DND-41 (cell line): ENCODE data around the gene REN.

Experiments
- ATAC-seq: fragments of 200-7000 bp; cut with Tn5 transposase; 3 replicates; pipeline ENCODE4 v1.9.1; 2021; ENCODE audit warnings: low read depth; ENCODE audit not compliant: insufficient read depth
- DNase-seq: peaks from one replicate; pipeline ENCODE4 v3.0.0-alpha.2; 2020
- H2AFZ ChIP-seq: 2 replicates; pipeline ENCODE4 v1.6.0; 2012; ENCODE audit warnings: low read depth, low read length
- H3K27ac ChIP-seq: 2 replicates; pipeline ENCODE4 v1.5.1; 2012; ENCODE audit warnings: low read length, inconsistent platforms
- H3K27me3 ChIP-seq: fragments of 200-600 bp; sonication (generic); 2 replicates; pipeline ENCODE4 v1.6.0; 2012; ENCODE audit warnings: low read length, mild to moderate bottlenecking, inconsistent platforms; ENCODE audit not compliant: insufficient read depth, poor library complexity
- H3K36me3 ChIP-seq: 2 replicates; pipeline ENCODE4 v1.5.1; 2012; ENCODE audit warnings: low read length, inconsistent platforms; ENCODE audit not compliant: insufficient read depth
- H3K4me1 ChIP-seq: 2 replicates; pipeline ENCODE4 v1.5.1; 2012; ENCODE audit warnings: mild to moderate bottlenecking, low read length; ENCODE audit not compliant: insufficient read depth
- H3K4me2 ChIP-seq: 2 replicates; pipeline ENCODE4 v1.6.0; 2012; ENCODE audit warnings: mild to moderate bottlenecking, moderate library complexity, low read length, inconsistent platforms; ENCODE audit not compliant: insufficient read depth
- H3K4me3 ChIP-seq, 2 experiments: fragments of 200-600 bp in 1 of 2; shearing (Covaris generic) in 1 of 2; 2 replicates each; pipeline ENCODE4 v1.5.1; 2012 to 2016; ENCODE audit warnings: inconsistent platforms in 2 of 2, low read length in 2 of 2, mild to moderate bottlenecking in 2 of 2, low read depth in 1 of 2, moderate library complexity in 1 of 2
- H3K79me2 ChIP-seq: 2 replicates; pipeline ENCODE4 v1.6.0; 2012; ENCODE audit warnings: low read length, inconsistent platforms; ENCODE audit not compliant: insufficient read depth
- H3K9ac ChIP-seq: 2 replicates; pipeline ENCODE4 v1.6.0; 2012; ENCODE audit warnings: low read depth, mild to moderate bottlenecking, inconsistent platforms, low read length, moderate library complexity
- H3K9me3 ChIP-seq: 2 replicates; pipeline ENCODE4 v1.5.1; 2012; ENCODE audit warnings: low read length, moderate library complexity, mild to moderate bottlenecking, inconsistent platforms; ENCODE audit not compliant: insufficient read depth, severe bottlenecking
- H4K20me1 ChIP-seq: 2 replicates; pipeline ENCODE4 v1.6.0; 2012; ENCODE audit warnings: low read length; ENCODE audit not compliant: insufficient read depth
- CTCF ChIP-seq: IDR thresholded peaks from 2 replicates; pipeline ENCODE4 v1.5.1; 2012; ENCODE audit warnings: borderline replicate concordance, low read length, moderate library complexity, mild to moderate bottlenecking; ENCODE audit not compliant: poor library complexity, severe bottlenecking; ENCODE audit errors: extremely low read depth
- EZH2 ChIP-seq: IDR thresholded peaks from 3 replicates; pipeline ENCODE4 v1.6.1; 2012; ENCODE audit warnings: borderline replicate concordance, low read depth, mild to moderate bottlenecking, moderate library complexity, low read length, inconsistent platforms; ENCODE audit not compliant: severe bottlenecking

The REN gene

GRCh38 chr1:204166219-204166618, at the start of gene REN:
REN (minus strand) TSS chr1:204166337; CDS start chr1:204166293, 44 bp downstream.
- no peak within 1 kb of the TSS for H3K4me3 ChIP-seq
- H3K27ac ChIP-seq: no peak within 1 kb of the TSS
- no peak for TF ChIP-seq CTCF
- TF ChIP-seq EZH2: no peak
- H3K79me2 ChIP-seq: no peaks in the 10 kb centered on the region
- no peak within 1 kb of the TSS for H2AFZ ChIP-seq
- no peaks in the 10 kb centered on the region for H3K27me3 ChIP-seq
- ATAC-seq (no peak), DNase-seq (no peak)
- H3K9ac ChIP-seq: no peak within 1 kb of the TSS
- no peaks in the 10 kb centered on the region for H3K36me3 ChIP-seq
- no peaks in the 10 kb centered on the region for H3K4me1 ChIP-seq
- H4K20me1 ChIP-seq: no peaks in the 10 kb centered on the region
- H3K4me2 ChIP-seq: no peak within 1 kb of the TSS
- H3K9me3 ChIP-seq: peaks cover 28% of the 10 kb centered on the region

DNA sequence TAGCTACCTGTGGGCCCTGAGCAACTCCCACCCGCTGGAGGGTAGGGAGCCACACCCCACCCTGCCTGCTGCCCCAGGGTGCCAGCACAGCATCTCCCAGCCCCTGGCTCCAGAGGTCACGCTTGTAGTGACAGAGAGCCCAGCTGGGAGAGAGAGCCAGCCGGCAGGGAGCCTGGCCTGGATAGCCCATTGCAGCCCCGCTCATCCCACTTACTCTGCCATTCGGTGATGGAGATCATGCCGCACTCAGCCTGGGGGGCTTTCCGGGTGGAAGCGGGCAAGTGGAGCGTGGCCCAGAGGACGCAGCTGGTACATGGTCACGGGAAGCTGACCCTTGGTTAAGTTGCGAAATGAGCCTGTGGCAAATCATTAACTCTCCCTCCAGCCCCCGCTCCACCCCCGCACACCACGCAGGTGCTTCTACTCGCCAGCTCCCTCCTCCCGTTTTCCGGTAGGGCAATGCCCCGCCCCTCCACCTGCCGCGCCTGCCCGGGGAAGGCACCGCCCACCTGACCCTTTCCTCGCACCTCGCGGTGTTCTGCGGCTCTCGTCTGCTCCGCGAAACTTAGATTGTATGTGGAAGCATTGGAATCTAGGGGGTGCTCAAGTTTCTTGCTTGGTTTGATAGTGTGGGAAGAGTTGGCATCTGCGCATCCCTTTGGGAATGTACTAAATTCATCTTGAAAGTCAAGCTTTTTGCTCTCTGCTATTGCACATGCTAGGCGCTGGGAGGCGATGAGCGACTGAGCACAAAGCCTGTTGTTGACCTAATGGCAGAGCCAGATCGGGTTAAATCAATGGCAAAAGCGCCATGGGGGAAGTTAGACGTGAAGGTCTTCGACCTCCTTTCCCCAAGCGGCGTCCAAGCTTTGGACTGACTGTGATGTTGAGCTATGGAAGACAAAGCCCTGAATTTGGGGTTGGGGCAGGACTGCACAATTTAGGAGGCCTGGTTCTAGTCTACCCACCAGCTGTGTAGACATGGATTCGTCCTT, 47.8 kb upstream of the REN start, which contains the start of gene GOLT1A:
Gene GOLT1A, minus strand, starts transcription at position 321 of the 995 bp plus-strand sequence. Its CDS starts 82 bp downstream, at position 239.
- ATAC-seq (no peak), DNase-seq (no peak)
- H3K4me2 ChIP-seq: no peak within 1 kb of the TSS
- H3K27ac ChIP-seq: no peak within 1 kb of the TSS
- H4K20me1 ChIP-seq: no peaks in the 10 kb centered on the region; the same call in 1 of the 2 replicates
- H3K27me3 ChIP-seq: peaks cover 8% of the 10 kb centered on the region
- H3K4me3 ChIP-seq: no peak within 1 kb of the TSS
- H3K9me3 ChIP-seq: no peaks in the 10 kb centered on the region
- no peak for TF ChIP-seq CTCF
- TF ChIP-seq EZH2: no peak
- no peak within 1 kb of the TSS for H3K9ac ChIP-seq
- no peaks in the 10 kb centered on the region for H3K4me1 ChIP-seq
- H3K79me2 ChIP-seq: no peaks in the 10 kb centered on the region
- no peak within 1 kb of the TSS for H2AFZ ChIP-seq
- H3K36me3 ChIP-seq: no peaks in the 10 kb centered on the region

GRCh38 chr1:204212715-204213114, 46.6 kb upstream of the REN start:
- H3K27ac ChIP-seq: no peak overlapping the region

DNA sequence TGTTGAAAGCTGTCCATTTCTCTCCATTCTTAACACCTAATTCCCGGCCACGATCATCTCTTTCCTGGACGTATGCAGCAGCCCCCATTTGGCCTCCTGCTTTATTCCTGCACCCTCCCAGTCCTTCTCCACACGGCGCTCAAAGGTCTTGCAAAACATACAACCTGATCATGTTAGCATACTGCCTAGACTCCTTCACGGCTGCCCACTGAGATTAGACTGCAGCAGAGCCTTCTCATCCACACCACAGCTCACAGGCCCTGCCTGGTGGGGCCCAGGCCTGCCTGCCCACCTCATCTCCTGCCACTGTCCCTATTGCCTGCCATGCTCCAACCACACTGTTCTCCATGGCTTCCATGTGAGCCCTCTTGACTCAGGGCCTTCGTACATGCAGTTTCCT, 44.9 kb upstream of the REN start:
- no peak overlapping the region for H3K27ac ChIP-seq
- no peak for TF ChIP-seq EZH2
- TF ChIP-seq CTCF: no peak
- peaks cover 8% of the 10 kb centered on the region for H3K27me3 ChIP-seq
- H3K4me2 ChIP-seq: no peak overlapping the region
- DNase-seq: no peak
- H3K9me3 ChIP-seq: no peaks in the 10 kb centered on the region
- H2AFZ ChIP-seq: no peak overlapping the region
- no peaks in the 10 kb centered on the region for H3K79me2 ChIP-seq
- H3K36me3 ChIP-seq: no peaks in the 10 kb centered on the region
- H3K4me3 ChIP-seq: no peak overlapping the region
- no peaks in the 10 kb centered on the region; the same call in 1 of the 2 replicates for H4K20me1 ChIP-seq
- no peak for ATAC-seq
- no peak overlapping the region for H3K9ac ChIP-seq
- no peaks in the 10 kb centered on the region for H3K4me1 ChIP-seq

More at GRCh38 chr1:204212715-204213114, 46.6 kb upstream of the REN start:
- Histone ChIP-seq H3K9me3 (no peaks in the 10 kb centered on the region), H3K9ac (no peak overlapping the region), H4K20me1 (no peaks in the 10 kb centered on the region; the same call in 1 of the 2 replicates), H3K36me3 (no peaks in the 10 kb centered on the region), H3K79me2 (no peaks in the 10 kb centered on the region), H3K4me2 (no peak overlapping the region), H3K27me3 (peaks cover 8% of the 10 kb centered on the region), H3K4me1 (no peaks in the 10 kb centered on the region), H3K4me3 (no peak overlapping the region), H2AFZ (no peak overlapping the region)
- no peak for TF ChIP-seq EZH2
- ATAC-seq: no peak
- DNase-seq: no peak
